GM21825 (cell line): ENCODE results near the gene LY6G5C.
"Not testable (repeated sequence)": the region's sequence is repeated elsewhere in the genome, so short reads cannot be mapped to it uniquely, and the experiment has no call there.

Experiments
- ATAC-seq: cut with Tn5 transposase; IDR thresholded peaks from one replicate; pipeline ENCODE4 v1.9.1; 2021; ENCODE audit warnings: mild to moderate bottlenecking, moderate library complexity; ENCODE audit not compliant: unreplicated experiment

The LY6G5C gene

DNA sequence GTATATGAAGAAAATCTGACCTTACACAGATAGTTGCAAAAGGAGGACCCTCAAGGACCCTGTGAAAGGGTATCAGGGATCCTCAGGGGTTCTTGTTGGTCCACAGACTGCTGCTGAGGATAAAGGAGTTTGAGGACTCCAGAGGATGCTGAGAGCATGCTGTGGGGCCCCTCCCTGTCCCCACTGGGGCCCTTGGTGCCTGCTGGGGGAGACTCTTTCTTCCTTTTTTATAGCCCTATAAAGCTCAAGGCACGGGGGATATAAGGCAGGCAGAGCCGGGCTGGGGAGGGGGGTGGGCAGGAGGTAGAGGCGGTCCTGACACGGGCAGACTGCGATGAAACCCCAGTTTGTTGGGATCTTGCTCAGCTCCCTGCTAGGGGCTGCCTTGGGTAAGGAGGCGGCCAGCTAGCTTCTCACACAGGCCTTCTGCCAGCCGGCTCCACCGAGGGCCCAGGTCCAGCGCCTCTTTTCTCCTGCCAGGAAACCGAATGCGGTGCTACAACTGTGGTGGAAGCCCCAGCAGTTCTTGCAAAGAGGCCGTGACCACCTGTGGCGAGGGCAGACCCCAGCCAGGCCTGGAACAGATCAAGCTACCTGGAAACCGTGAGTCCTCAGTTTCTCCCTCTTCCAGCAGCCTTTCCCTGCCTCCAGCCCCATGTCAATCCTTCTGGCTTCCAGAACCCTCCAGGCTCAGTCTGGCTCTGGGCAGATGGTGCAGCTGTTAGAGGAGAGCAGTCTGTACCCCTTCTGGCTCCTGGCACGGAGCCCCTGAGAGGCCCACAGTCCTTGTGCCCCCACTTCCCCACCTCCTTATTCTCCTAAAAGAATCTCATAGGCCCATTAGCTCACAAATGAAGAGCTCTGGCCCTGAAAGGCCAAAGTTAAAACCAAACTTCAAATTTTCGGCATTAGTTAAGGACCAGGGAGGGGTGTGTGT lies 34.4 kb upstream of the LY6G5C start, which contains the start of gene LY6G6D:
Gene LY6G6D, plus strand, starts transcription at position 327 of the 937 bp plus-strand sequence. Its CDS starts 8 bp downstream, at position 335.
- ATAC-seq: no peak

DNA sequence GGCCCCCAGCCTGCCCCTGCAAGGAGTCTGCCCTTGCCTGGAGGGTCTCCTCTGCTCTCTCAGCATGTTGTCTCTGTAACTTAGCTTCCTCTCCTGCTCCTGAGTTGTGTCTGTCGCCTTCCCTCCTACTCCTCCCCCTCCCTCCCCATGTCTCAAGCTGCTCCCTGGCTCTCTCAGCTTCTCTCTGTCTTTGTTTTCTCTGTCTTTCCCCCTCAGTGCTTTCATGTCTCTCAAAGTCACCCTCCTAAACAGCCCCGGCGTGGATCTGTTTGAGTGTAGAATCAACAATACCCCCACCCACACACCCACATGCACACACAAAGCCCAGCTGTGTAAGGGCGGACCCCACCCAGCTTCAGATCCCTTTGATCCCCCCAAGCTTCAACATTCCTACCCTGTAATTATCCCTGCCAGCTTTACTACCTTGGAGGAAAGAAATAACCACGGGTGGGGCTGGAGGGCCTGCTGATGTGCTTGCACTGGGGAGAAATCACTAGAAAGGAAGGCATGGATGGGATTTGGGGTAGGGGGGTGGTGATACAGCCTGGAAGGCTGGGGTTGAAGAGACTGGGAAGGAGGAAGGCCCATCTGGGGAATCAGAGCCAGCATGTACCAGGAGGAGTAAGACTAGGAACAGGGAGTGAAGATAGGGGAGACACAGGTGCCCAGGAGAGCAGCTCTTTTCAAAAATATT lies 33.3 kb upstream of the LY6G5C start:
- ATAC-seq: no peak

GRCh38 chr6:31713465-31713864 lies 32.6 kb upstream of the LY6G5C start:
- ATAC-seq: no peak

GRCh38 chr6:31712296-31712695 lies 31.4 kb upstream of the LY6G5C start:
- ATAC-seq: no peak

DNA sequence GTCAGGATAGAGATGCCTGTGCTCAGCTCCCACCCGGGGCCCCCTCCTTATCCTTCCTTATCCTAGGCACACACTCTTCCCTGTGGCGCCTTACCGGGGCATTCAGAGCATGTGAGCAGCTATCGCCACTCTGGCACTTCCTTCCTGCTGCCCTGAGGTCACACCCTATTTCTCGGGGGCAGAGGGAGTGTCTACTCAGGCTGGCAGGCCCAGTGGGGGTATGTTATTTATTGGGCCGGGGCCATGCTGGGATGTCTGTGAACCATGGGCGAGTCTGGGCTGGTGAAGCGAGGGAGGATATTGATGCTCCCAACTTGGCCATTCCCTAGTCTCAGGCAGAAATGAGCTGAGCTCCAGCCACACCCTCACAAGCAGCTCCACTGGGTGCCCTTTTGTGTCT lies 30.4 kb upstream of the LY6G5C start:
- ATAC-seq: no peak

DNA sequence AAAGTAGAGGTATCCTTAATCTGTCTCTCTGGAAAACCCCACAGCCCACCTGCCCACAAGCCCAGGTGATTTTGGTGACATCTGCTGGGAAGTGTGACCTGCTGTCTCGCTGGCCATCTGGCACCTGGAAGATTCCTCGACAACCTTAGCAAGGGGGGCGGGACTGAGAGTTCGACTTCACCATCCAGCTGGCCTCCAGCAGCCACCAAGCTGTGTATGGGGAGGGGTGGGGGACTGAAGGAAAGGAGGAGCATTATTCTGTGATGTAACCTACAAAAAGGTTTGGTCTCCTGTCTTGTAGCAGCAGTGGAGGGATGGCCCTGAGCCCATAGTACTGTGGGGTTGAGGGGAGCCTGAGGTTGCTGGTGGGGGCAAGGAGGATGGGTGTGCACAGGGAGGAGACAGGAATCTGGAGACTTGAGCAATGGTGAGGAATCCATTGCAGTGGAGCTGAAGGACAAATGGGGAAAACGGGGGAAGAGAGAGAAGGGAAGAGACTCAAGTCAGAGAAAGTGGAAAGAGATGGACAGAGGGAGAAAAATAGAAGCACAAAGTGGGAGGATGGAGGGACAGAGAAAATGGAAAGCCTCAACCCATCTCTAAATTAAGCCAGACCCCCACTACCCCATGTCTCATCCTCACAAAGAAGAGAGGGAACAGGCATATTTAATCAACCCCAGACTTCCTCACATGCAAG lies 29.8 kb upstream of the LY6G5C start:
- ATAC-seq: no peak

GRCh38 chr6:31709157-31709556 lies 28.3 kb upstream of the LY6G5C start:
- not testable (repeated sequence) for ATAC-seq

DNA sequence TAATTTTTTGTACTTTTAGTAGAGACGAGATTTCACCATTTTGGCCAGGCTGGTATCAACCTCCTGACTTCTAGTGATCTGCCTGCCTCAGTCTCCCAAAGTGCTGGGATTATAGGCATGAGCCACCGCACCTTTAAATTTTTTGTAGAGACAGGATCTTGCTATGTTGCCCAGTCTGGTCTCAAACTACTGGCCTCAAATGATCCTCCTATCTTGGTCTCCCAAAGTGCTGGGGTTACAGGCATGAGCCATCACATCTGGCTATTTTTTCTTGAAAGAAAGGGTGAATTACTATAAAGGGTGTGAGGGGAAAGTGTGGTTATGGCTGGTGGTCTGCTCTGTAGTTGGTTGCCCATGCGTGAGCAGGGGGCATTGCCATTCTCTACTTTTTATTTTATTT lies 27.4 kb upstream of the LY6G5C start:
- no peak for ATAC-seq

DNA sequence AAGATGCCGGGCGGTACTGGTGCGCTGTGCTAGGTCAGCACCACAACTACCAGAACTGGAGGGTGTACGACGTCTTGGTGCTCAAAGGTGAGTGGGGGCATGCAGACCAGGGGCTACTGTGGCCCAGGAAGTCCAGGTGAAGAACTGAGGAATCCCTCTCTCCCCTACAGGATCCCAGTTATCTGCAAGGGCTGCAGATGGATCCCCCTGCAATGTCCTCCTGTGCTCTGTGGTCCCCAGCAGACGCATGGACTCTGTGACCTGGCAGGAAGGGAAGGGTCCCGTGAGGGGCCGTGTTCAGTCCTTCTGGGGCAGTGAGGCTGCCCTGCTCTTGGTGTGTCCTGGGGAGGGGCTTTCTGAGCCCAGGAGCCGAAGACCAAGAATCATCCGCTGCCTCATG lies 26.8 kb upstream of the LY6G5C start:
- no peak for ATAC-seq

DNA sequence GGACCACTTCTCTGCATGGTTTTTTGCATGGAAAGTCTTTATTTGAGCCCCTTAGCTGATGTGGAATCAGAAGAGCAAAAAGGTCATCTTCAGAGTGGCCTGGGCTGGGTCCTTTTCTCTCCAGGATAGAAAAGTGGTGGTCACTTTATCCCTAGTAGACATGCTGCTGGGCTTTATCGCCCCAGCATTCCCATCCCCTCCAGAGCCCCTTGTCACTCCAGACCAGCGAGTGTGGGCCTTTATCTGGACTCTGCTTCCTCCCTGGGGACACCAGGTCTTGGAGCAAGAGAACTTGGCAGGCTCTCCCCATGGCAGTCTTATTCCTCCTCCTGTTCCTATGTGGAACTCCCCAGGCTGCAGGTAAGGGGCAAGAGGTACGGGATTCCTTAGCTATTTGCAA lies 25.7 kb upstream of the LY6G5C start, which contains the start of gene LY6G6F:
Gene LY6G6F, plus strand, starts transcription at position 268 of the 400 bp plus-strand sequence. Its CDS starts 41 bp downstream, at position 309.
- ATAC-seq: no peak

- ATAC-seq: no peak
These were observed 25.1 kb upstream of the LY6G5C start for GRCh38 chr6:31705931-31706330.

DNA sequence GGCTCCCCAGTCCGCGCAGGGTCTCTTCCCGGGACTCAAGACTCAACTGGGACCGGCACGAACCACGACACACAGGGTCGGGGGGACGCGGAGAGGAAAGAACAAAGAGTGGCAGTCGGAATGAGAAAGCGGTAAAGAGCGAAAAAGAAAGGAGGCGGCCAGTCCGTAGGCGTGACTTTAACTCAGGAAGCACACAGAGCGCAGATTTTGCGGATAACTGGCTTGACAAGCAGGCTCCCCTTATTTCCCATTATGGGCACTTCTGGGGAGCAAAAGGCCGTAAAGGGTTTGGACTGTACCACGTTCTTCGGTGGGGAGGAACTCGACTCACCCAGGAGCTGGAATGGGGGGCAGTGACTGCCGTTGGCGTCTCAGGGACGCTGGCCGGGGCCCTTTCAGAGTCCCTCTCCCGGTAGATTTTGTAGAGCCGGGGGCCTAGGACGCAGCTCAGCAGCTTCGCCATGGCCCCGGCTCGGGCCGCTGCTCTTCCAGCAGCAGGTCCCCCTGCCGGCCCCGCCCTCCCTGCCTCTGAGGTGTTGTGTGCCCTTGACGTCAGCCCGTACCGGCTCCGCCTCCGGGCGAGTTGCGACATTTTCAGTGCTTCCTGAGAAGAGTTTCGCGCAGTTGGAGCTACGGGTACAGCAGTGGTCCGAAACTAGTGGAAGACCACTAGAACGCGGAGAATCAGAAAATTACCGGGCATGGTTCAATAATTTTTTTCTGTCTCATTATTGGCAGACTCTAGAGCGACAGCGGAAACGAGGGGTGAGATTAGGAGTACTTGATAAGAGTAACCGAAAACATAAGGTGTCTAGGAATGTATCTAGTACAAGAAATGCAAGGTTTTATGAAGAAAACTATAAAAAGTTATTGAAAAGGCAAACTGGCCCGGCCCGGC lies 22.2 kb upstream of the LY6G5C start, which contains the start of gene ABHD16A:
Gene ABHD16A, minus strand, starts transcription at position 506 of the 898 bp plus-strand sequence. Its CDS starts 43 bp downstream, at position 463.
- peak; percentile 89 for ATAC-seq

- ATAC-seq: no peak
These were observed 21.5 kb upstream of the LY6G5C start for GRCh38 chr6:31702405-31702818.

DNA sequence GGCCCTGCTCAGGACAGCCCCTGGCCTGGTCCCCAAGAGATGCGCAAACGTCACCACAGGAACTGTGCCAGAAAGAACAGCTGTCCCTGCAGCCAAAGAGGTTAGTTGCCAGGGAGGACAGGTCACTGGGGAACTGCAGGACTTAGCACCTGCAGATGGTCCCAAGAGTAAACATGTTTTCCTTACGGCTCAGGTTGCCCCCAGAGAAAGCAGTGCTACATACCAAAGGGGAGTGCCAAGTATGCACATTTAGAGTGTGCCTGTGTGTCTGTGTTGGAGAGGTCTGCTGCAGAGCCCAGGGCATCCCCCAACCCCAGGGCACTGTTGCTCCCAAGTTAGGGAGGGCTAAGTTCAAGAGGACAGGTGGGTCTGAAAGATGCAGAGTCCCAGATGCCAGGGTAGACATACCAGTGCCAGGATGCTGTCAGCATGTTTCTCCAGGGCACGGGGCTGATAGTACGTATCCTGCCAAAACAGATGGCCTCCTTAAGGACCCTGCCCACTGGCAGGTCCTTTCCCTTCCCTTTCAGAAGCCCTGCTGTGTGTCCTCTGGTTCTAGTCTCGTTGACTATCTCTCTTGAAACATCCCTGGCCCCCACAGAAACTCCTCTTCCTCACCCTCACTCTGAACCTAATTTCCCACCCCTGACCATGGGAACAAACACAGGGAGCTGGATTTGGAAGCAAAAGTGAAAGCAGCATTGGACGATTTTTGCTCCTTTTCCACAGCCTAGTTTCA lies 21.0 kb upstream of the LY6G5C start:
- ATAC-seq: no peak

- ATAC-seq: no peak
These were observed 20.0 kb upstream of the LY6G5C start for GRCh38 chr6:31700740-31701401.

DNA sequence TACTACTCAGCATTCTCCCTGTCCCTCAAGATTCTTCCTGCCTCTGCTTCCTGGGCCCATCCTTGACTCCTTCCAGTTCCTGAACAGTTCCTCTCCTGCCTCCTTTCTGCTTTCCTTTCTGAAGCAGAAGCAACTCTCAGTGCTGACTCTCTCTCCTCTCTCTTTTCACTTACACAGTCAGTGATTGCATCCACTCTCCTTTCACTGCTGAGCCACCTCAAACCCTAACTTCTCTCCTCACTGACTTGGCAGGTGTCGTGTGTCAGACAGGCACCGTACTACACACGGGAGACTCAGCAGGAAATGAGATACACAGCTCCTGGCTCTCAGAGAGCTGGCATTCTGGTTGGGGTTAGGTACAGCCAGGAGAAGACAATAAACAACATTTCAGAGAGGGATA lies 16.7 kb upstream of the LY6G5C start:
- no peak for ATAC-seq

DNA sequence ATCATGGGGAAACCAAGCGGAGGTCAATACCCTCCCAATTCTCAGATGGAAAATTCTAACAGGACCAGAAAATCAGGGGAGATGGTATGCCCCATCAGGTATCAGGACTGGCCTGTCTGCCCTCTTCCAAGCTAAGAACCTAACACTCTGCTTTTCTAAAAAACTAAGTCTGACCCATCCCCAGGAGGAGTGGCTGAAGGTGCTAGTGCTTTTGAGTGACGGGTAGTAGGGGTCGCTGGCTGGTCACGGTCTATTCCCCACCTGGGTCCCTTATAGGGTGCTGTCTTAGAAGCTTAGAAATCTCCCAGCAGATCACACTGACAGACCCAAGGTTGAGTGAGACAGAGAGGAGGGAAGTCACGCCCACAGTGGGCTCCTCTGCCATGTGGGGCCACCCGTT lies 12.7 kb upstream of the LY6G5C start:
- ATAC-seq: no peak

GRCh38 chr6:31692886-31693285 lies 12.0 kb upstream of the LY6G5C start:
- no peak for ATAC-seq

GRCh38 chr6:31692353-31692752 lies 11.5 kb upstream of the LY6G5C start:
- no peak for ATAC-seq
